ENCODE results near the gene SIPA1L3. TPM values are rescaled to one million over a fixed set of nuclear protein-coding genes. Genes with fewer than 3 reads are reported as not detected.

Gene SIPA1L3
- total and polyA plus RNA-seq, 9 of the 15 experiments (the other 6 are each of a cell fraction or from before 2014, with no cell fraction given): 0.01 to 6.1 (median 2.5) TPM

GRCh38 chr19:38196948-38197656 lies 290.1 kb downstream of the SIPA1L3 start (continued):
- TF ChIP-seq DACH1 (IDR thresholded peaks at IDR 0.05; ENCODE audit: partially characterized antibody): no peak

- H3K27me3 ChIP-seq (ENCODE audit: control insufficient read depth in 2 of 2, insufficient read depth in 2 of 2, low read length in 2 of 2): peaks cover 2 to 5% of the 10 kb centered on the region in 2 experiments; a peak in 3 of 5 replicates
- H3K9me1 ChIP-seq (ENCODE audit: control insufficient read depth, insufficient read depth, low read length): no peaks in the 10 kb centered on the region
- TF ChIP-seq COPS2 (conservative IDR thresholded peaks at IDR 0.05) (no peak), RBM14 (IDR thresholded peaks at IDR 0.05; ENCODE audit: borderline replicate concordance, insufficient read depth, low read depth, low read length) (no peak)
- FAIRE-seq (no peak), ATAC-seq (no peak), DNase-seq (ENCODE audit: extremely low read depth in 1 of 4, low spot score in 3 of 4) (no peak)
- H3K79me2 ChIP-seq (ENCODE audit: control insufficient read depth, insufficient read depth, low read length): no peaks in the 10 kb centered on the region
- no peaks in the 10 kb centered on the region for H3K9me3 ChIP-seq (replicated peaks; ENCODE audit: control insufficient read depth, insufficient read depth, low read depth, low read length)
- no peak overlapping the region for H3K4me2 ChIP-seq (ENCODE audit: insufficient read depth, low read length)
- H4K20me1 ChIP-seq (replicated peaks; ENCODE audit: control insufficient read depth, insufficient read depth, low read length): no peaks in the 10 kb centered on the region
- H3K4me3 ChIP-seq: no peak overlapping the region
- no TSS peak for BruUV-seq (replicated peaks)
- in situ Hi-C loops (cut with MboI): no loop called here
- no peak overlapping the region for H2AFZ ChIP-seq (ENCODE audit: low read depth, low read length)
- ChIA-PET POLR2A (no interaction called here), CTCF (ENCODE audit: low intra/inter-chr PET ratio) (no interaction called here)
- peak overlapping the region in 1 of 2 experiments; percentile 45; a peak in 1 of 4 replicates for H3K9ac ChIP-seq (ENCODE audit: insufficient read depth in 1 of 2, low read depth in 2 of 2, low read length in 2 of 2)
- WGBS (ENCODE audit: insufficient coverage, low coverage, missing lambda C conversion rate): 34% methylated on average over 25 of the region's 25 CpGs
- peaks cover 0 to 29% of the 10 kb centered on the region in 2 experiments; a peak in 3 of 5 replicates for H3K4me1 ChIP-seq (replicated peaks in 1 of 2; ENCODE audit: control insufficient read depth in 2 of 2, insufficient read depth in 2 of 2, low read length in 2 of 2)
- intact Hi-C loops (cut with micrococcal nuclease): no loop called here
- H3K27ac ChIP-seq (ENCODE audit: extremely low read depth, low read depth, low read length): no peak overlapping the region
- H3K36me3 ChIP-seq (ENCODE audit: control insufficient read depth, insufficient read depth, low read length): no peaks in the 10 kb centered on the region
These were observed 291.1 kb downstream of the SIPA1L3 start for GRCh38 chr19:38197937-38198704.

Data from K562 (cell line).